Dedifferentiated amniotic fluid mesenchymal stem cell (primary cell): ENCODE measurements around the gene CD1E.
"Not testable (repeated sequence)": the region's sequence is repeated elsewhere in the genome, so short reads cannot be mapped to it uniquely, and the experiment has no call there.

Experiments used
- DNase-seq: peaks from one replicate; pipeline ENCODE4 v3.0.0-alpha.2; 2016; ENCODE audit errors: extremely low spot score

Gene CD1E

DNA sequence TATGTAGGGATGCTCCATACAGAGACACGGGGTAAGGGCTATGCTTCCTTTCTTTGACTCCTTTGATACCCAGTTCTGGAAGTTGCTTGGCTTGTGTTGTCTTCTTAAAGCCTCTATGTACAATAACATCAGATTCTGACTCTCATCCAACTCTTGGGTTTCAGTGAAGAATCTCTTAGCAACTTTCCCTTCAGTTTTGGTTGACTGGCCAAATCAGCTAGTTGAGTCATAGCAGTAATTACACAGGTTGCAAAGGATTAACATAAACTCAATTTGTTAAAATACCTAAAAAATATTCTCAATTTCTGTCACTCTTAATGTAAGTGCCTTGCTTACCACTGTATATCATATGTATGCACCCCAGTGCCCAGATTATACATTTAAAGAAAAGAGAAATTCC, 9.2 kb downstream of the CD1E start:
- DNase-seq, result no peak

DNA sequence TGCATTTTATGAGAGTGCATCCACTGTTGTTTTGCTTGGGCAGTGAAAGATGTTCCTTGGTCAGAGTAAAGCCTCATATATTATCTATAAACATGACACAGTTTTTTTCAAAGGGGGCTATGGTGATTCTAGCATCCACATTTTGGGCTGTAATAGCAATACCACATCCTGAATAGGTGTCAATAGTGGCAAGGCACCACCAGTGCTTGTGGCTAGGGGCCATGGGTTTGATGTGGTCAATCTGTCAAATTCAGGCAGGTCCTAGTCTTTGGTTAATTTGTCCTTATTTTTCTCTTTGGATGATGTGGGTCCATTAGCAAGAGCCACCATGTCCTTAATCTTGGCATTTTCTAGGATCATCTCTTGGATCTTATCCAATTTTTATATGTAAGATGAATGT, 13.1 kb downstream of the CD1E start:
- DNase-seq, result no peak

GRCh38 chr1:158371188-158371953, 17.7 kb downstream of the CD1E start:
- DNase-seq, result no peak

GRCh38 chr1:158374101-158374500, 20.4 kb downstream of the CD1E start:
- not testable (repeated sequence) for DNase-seq

DNA sequence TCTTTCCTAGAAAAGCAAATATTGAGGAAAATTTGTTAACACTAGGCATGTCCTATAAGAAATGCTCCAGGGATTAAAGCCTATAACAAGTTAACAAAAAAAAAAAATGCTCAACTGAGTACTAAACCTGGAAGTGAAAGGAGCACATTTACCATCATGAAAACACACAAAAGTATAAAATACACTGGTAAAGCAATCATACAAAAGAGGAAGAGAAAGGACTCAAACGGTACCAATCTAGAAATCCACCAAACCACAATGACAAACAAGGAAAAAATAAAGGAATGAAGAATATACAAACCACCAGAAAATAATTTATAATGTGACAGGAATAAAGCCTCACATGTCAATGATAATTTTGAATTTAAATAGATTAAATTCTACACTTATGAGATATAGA, 21.2 kb downstream of the CD1E start:
- DNase-seq, result no peak

- DNase-seq, result no peak
Measured at GRCh38 chr1:158390331-158390730, 36.6 kb downstream of the CD1E start.

DNA sequence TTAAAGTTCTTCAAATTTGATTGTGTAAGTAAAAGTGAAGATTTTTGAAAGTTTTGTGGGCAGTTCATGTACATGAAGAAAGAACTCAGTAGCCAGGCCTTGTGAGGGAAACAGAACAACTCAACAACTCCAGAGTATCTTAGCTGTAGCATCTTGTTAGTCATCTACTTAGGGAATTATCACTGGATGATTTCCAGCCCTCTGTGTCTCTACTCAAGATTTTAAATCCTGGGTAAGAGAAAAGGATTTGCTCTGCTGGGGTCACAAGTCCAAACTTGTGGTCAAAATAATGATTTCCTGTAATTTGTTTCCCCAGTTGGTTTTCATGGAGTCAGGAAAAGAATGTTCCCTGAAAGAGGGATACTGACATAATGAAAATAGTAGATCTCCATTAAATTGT, 37.4 kb downstream of the CD1E start:
- DNase-seq, result no peak

- DNase-seq, result no peak
Measured at GRCh38 chr1:158393476-158393875, 39.8 kb downstream of the CD1E start.

DNA sequence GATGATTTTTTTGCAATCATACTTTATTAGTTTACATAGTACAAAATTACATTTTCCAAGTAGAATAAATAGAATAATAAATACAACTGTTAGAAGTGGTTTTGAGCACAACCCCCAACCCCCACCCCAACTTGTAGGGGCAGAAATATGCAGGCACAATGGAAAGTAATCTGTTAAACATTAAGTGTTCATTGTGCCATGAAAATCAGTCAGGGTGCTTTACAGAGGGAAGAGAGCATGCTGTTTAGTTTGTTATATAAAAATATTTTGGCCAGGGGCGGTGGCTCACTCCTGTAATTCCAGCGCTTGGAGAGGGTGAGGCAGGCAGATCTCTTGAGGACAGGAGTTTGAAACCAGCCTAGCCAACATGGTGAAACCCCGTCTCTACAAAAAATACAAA, 43.0 kb downstream of the CD1E start:
- no peak for DNase-seq

DNA sequence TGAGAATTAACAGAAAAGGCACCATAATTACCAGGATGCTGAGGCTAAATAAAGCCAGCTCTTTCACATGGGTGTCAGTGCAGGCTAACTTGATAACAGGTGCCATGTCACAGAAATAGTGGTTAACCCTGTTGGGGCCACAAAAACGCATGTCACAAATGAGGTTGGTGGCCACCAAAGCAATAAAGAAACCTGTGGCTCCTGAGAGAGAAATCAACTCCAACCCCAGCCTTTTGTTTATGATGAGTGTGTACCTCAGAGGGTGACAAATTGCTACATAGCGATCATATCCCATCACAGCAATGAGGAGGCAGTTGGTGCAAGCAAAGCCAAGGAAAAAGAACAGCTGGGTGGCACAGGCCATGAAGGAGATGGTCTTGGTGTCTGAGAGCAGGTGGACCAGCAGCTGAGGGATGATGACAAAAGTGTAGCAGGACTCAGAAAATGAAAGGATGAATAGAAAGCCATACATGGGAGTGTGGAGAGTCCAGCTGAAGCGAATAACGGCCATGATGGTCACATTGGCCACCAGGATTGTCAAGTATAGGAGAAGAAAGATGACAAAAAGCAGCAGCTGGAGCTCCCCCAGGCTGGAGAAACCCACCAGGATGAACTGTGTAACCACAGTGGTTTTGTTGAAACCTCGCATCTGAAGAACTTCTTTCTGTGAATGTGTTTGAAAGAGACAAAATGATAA, 45.3 kb downstream of the CD1E start, which contains the start of gene OR10T2:
OR10T2 (minus strand) TSS at position 649 of the 697 bp plus-strand sequence; CDS start at position 649, 0 bp downstream.
- no peak for DNase-seq

GRCh38 chr1:158400871-158401270, 47.2 kb downstream of the CD1E start:
- DNase-seq, result no peak

DNA sequence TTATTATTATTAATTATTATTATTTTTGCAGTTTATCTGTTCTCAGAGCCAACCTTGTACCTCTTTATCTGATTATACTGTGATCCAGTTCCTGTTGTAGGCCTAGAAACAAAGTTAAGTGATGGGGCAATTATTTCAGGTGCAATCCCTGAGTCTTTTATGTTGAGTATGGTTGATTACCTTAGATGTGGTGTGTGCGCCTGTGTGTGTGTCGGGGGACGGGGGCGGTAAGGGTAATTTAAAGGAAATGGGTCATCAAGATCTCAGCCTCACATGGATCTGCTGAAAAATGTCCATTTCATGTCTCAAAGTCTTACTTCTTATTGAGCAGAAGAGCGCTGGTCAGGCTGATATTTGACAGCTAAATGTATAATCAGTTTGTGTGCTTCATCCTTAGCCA, 53.4 kb downstream of the CD1E start:
- DNase-seq, result no peak
